Endothelial cell of umbilical vein (primary cell): Measurements from ENCODE around the gene PLA2G15. TPM values are rescaled to one million over a fixed set of nuclear protein-coding genes. Genes with fewer than 3 reads are reported as not detected.

Experiments used
- BruUV-seq: library from RNA; stranded (reverse); fragments of 400-500 nt; replicated peaks from 2 replicates; lab custom pipeline; 2021; lab: Mats Ljungman, UMichigan
- CTCF ChIA-PET: fragments of 300-600, 350-600 bp; sonication (Branson Sonifier 250); formaldehyde crosslinking; loops from one replicate; lab custom pipeline; 2021; ENCODE audit warnings: antibody characterized with exemption, inconsistent platforms; lab: Charles Lee
- POLR2A ChIA-PET: fragments of 300-600, 350-600 bp; sonication (Branson Sonifier 250); formaldehyde crosslinking; loops from one replicate; lab custom pipeline; 2021; ENCODE audit warnings: antibody characterized with exemption, inconsistent platforms; lab: Charles Lee
- DNase-seq: peaks from one replicate; pipeline ENCODE4 v3.0.0-alpha.2; 2011; ENCODE audit warnings: low read depth, low spot score
- FAIRE-seq: peaks from 2 replicates; lab custom pipeline; 2011; peaks lifted over from hg19 to GRCh38; lab: Jason Lieb, UNC
- H2AFZ ChIP-seq: 2 replicates; pipeline ENCODE4 v1.6.0; 2012; ENCODE audit warnings: low read depth, low read length, control low read depth, inconsistent platforms
- H3K27ac ChIP-seq: 2 replicates; pipeline ENCODE4 v1.5.1; 2011; ENCODE audit warnings: low read depth, mild to moderate bottlenecking, control low read depth, low read length, moderate library complexity; ENCODE audit not compliant: insufficient read depth
- H3K27me3 ChIP-seq, 2 experiments: 2 replicates each; pipeline versions ENCODE4 v1.6.0 to v1.6.1; 2011; ENCODE audit warnings: low read length in 2 of 2, mixed read lengths in 1 of 2; ENCODE audit not compliant: control insufficient read depth in 2 of 2, insufficient read depth in 2 of 2
- H3K36me3 ChIP-seq, 2 experiments: 2 replicates in 1 of 2; 3 replicates in 1 of 2; pipeline ENCODE4 v1.5.1; 2011; ENCODE audit warnings: low read length in 2 of 2, mild to moderate bottlenecking in 1 of 2, moderate library complexity in 1 of 2; ENCODE audit not compliant: control insufficient read depth in 2 of 2, insufficient read depth in 2 of 2; ENCODE audit errors: extremely low read depth in 1 of 2
- H3K4me1 ChIP-seq: 3 replicates; pipeline ENCODE4 v1.5.1; 2011; ENCODE audit warnings: mild to moderate bottlenecking, low read length; ENCODE audit not compliant: control insufficient read depth, insufficient read depth; ENCODE audit errors: extremely low read depth
- H3K4me2 ChIP-seq: 2 replicates; pipeline ENCODE4 v1.6.1; 2011; ENCODE audit warnings: low read length, control low read depth, mixed read lengths; ENCODE audit not compliant: insufficient read depth
- H3K4me3 ChIP-seq, 3 experiments: fragments of 200-600 bp in 1 of 3; sonication (generic), shearing (Covaris generic) in 1 of 3; replicated peaks in 1 of 3; 2 replicates each; pipeline ENCODE4 v1.5.1; 2011 to 2016; ENCODE audit warnings: control low read depth in 3 of 3, low read length in 3 of 3, mild to moderate bottlenecking in 2 of 3, inconsistent platforms in 1 of 3, low read depth in 1 of 3, moderate library complexity in 1 of 3; ENCODE audit not compliant: insufficient read depth in 1 of 3
- H3K79me2 ChIP-seq: 2 replicates; pipeline ENCODE4 v1.6.0; 2012; ENCODE audit warnings: low read length, inconsistent platforms; ENCODE audit not compliant: control insufficient read depth, insufficient read depth
- H3K9ac ChIP-seq: replicated peaks from 2 replicates; pipeline ENCODE3; 2011; ENCODE audit warnings: low read length, control low read depth; ENCODE audit not compliant: insufficient read depth; ENCODE audit errors: extremely low read depth
- H3K9me1 ChIP-seq: replicated peaks from 3 replicates; pipeline ENCODE4 v1.6.0; 2011; ENCODE audit warnings: mild to moderate bottlenecking, low read length; ENCODE audit not compliant: control insufficient read depth, insufficient read depth; ENCODE audit errors: extremely low read depth
- H3K9me3 ChIP-seq: replicated peaks from 2 replicates; pipeline ENCODE4 v1.5.1; 2012; ENCODE audit warnings: low read length, inconsistent platforms; ENCODE audit not compliant: control insufficient read depth, insufficient read depth
- H4K20me1 ChIP-seq: replicated peaks from 2 replicates; pipeline ENCODE3; 2011; ENCODE audit warnings: mild to moderate bottlenecking, low read length; ENCODE audit not compliant: control insufficient read depth, insufficient read depth; ENCODE audit errors: extremely low read depth
- CTCF ChIP-seq, 2 donors: IDR thresholded peaks; 1 replicate in 1 of 2; 2 replicates in 1 of 2; pipeline ENCODE4 v1.5.1; 2011; ENCODE audit warnings: low read length in 2 of 2, mild to moderate bottlenecking in 2 of 2, moderate library complexity in 2 of 2, control low read depth in 1 of 2, inconsistent platforms in 1 of 2, low read depth in 1 of 2; ENCODE audit not compliant: insufficient read depth in 1 of 2; ENCODE audit errors: extremely low read depth in 1 of 2
- EZH2 ChIP-seq: IDR thresholded peaks from 2 replicates; pipeline ENCODE4 v1.6.1; 2012; ENCODE audit warnings: borderline replicate concordance, low read depth, mild to moderate bottlenecking, moderate library complexity, low read length, inconsistent platforms; ENCODE audit not compliant: severe bottlenecking
- FOS ChIP-seq: IDR thresholded peaks from 2 replicates; pipeline ENCODE4 v1.6.1; 2011; ENCODE audit warnings: mild to moderate bottlenecking, low read length, moderate library complexity, borderline replicate concordance; ENCODE audit not compliant: insufficient read depth
- GATA2 ChIP-seq: IDR thresholded peaks from 2 replicates; pipeline ENCODE4 v1.7.0; 2011; ENCODE audit warnings: low read depth, mild to moderate bottlenecking, moderate library complexity, mixed read lengths, low read length; ENCODE audit not compliant: insufficient read length, insufficient read depth
- JUN ChIP-seq: IDR thresholded peaks from 2 replicates; pipeline ENCODE4 v1.6.1; 2011; ENCODE audit warnings: borderline replicate concordance, low read depth; ENCODE audit not compliant: insufficient read length, insufficient read depth
- MYC ChIP-seq: IDR thresholded peaks from one replicate; pipeline ENCODE4 v1.6.1; 2011; ENCODE audit warnings: mild to moderate bottlenecking, low read depth, low read length
- POLR2A ChIP-seq: IDR thresholded peaks from 2 replicates; pipeline ENCODE4 v1.6.1; 2012; ENCODE audit warnings: low read depth, mild to moderate bottlenecking, control low read depth, low read length
- POLR2AphosphoS5 ChIP-seq: IDR thresholded peaks from 2 replicates; pipeline ENCODE4 v1.6.1; 2012; ENCODE audit warnings: low read depth, mild to moderate bottlenecking, control low read depth, low read length, moderate library complexity; ENCODE audit not compliant: insufficient read depth
- dilution Hi-C: fragments of 300-500 bp; cut with MboI; formaldehyde crosslinking; loops from one replicate; pipeline ENCODE4 v1.15.0; 2019; ENCODE audit warnings: low sequenced_read_pairs; ENCODE audit not compliant: extremely low pct_ligation_motif_present
- intact Hi-C: fragments of 100-400 bp; cut with micrococcal nuclease; formaldehyde crosslinking; loops from one replicate; pipeline ENCODE4 v1.10.0; 2022
- polyA plus RNA-seq, 4 experiments: library from polyadenylated mRNA; depleted of rRNA in 3 of 4; stranded (reverse) in 3 of 4; unstranded in 1 of 4; fragments of >200 nt; gene quantifications; 2 replicates each; pipeline versions ENCODE4 v1.2.1 to v1.2.3, GENCODE V29; 2011 to 2012; ENCODE audit warnings: missing spikeins in 1 of 4
- total RNA-seq: library from RNA; stranded (reverse); gene quantifications from 2 replicates; pipeline ENCODE4 v1.2.3, GENCODE V29; 2021
- TF ChIP-seq, protein P1 (sequence below): IDR thresholded peaks from 2 replicates; pipeline ENCODE4 v1.6.1; 2011; ENCODE audit not compliant: insufficient read depth, insufficient read length

The PLA2G15 gene
- total and polyA plus RNA-seq, 2 donors (not counting 3 experiments of a cell fraction or from before 2014, with no cell fraction given) = 24.3 to 41.8 TPM

DNA sequence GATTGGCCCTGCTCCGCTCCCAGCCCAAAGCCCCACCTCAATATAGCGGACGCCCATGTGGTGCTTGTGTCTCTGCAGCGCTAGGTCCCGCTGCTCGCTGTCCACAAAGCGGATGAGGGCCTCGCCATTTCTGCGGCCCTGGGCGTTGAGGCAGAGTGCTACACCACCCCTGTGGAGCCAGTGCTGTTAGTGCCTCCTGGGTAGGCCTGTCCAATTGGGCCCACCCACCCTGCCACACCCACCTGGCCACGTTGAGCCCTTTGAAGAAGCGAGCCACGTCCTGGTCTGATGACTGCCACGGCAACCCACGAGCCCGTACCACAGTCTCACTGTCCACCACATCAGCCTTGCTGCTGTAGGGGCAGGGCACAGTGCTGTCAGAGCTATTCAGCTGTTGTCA, 12.8 kb upstream of the PLA2G15 start:
- no peak overlapping the region for H3K27ac ChIP-seq
- no peaks in the 10 kb centered on the region for H3K9me1 ChIP-seq
- FAIRE-seq = no peak
- no TSS peak for BruUV-seq
- intact Hi-C loops = no loop called here
- H3K9me3 ChIP-seq = no peaks in the 10 kb centered on the region
- no peaks in the 10 kb centered on the region for H3K36me3 ChIP-seq
- dilution Hi-C loops = no loop called here
- H3K9ac ChIP-seq = no peak overlapping the region
- H4K20me1 ChIP-seq = no peaks in the 10 kb centered on the region
- H3K4me3 ChIP-seq = no peak overlapping the region
- DNase-seq = no peak
- H3K79me2 ChIP-seq = no peaks in the 10 kb centered on the region
- ChIA-PET CTCF (interaction anchor here (0.8 kb wide), 1 partner anchor 191 kb away, joined by 3 read pairs; no protein-coding TSS in a partner anchor), POLR2A (no interaction called here)
- H3K27me3 ChIP-seq = no peaks in the 10 kb centered on the region
- H2AFZ ChIP-seq = no peak overlapping the region
- TF ChIP-seq, protein P1, sequence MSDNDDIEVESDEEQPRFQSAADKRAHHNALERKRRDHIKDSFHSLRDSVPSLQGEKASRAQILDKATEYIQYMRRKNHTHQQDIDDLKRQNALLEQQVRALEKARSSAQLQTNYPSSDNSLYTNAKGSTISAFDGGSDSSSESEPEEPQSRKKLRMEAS = no peak
- no peak for TF ChIP-seq GATA2
- TF ChIP-seq FOS = no peak
- no peak for TF ChIP-seq POLR2A
- no peak overlapping the region for H3K4me2 ChIP-seq
- H3K4me1 ChIP-seq = peaks cover 10% of the 10 kb centered on the region

DNA sequence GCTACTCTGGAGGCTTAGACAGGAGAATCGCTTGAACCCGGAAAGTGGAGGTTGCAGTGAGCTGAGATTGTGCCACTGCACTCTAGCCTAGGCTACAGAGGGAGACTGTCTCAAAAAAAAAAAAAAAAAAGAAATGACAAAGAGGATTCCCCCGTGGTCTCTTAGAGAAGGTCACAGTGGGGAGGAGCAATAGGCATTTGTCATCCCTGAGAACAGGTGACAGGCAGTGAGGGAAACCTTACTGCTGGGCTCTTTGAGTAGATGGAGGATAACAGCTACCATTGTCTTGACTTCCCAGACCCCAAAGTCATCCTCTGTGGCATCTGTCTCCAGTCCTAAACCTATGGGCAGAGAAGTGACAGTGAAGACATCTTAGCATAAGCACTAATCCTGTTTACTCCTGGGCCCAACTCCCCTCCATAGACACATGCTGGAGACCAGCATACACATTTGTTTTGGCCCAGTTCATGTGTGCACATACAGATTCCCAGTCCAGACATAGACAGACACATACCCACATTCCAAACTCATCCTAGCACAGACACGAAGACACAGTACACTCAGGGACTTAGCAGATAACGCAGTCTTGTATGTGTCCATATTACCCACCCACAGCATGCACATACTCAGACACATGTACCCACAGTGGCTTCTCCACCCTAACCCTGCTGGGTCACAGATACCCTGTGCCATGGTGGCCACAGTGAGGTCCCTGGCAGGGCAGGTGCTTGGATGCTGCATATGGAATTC, 11.9 kb upstream of the PLA2G15 start:
- CTCF ChIA-PET = interaction anchor here (0.6 to 0.8 kb wide), 2 partner anchors 192 to 205 kb away, joined by 3 read pairs; no protein-coding TSS in a partner anchor
- FAIRE-seq (no peak), DNase-seq (no peak)
- intact Hi-C loops (no loop called here), dilution Hi-C loops (no loop called here)
- H3K9me3 ChIP-seq = no peaks in the 10 kb centered on the region
- H3K79me2 ChIP-seq = no peaks in the 10 kb centered on the region
- no peak overlapping the region for H3K27ac ChIP-seq
- no peaks in the 10 kb centered on the region for H4K20me1 ChIP-seq
- H3K36me3 ChIP-seq = no peaks in the 10 kb centered on the region
- H3K4me2 ChIP-seq = no peak overlapping the region
- no TSS peak for BruUV-seq
- no peaks in the 10 kb centered on the region for H3K9me1 ChIP-seq
- TF ChIP-seq JUN (no peak), POLR2A (no peak), CTCF (IDR thresholded peaks at IDR 0.05; ENCODE audit: extremely low read depth in 1 of 2, insufficient read depth in 1 of 2, low read depth in 1 of 2, low read length in 2 of 2) (no peak), MYC (no peak), FOS (no peak), POLR2AphosphoS5 (no peak), GATA2 (no peak), EZH2 (no peak)
- TF ChIP-seq, protein P1 = no peak
- POLR2A ChIA-PET = no interaction called here
- peaks cover 13% of the 10 kb centered on the region for H3K4me1 ChIP-seq
- H3K27me3 ChIP-seq = no peaks in the 10 kb centered on the region
- no peak overlapping the region for H3K4me3 ChIP-seq
- H3K9ac ChIP-seq = no peak overlapping the region
- no peak overlapping the region for H2AFZ ChIP-seq
